Suprapubic skin (tissue), 4 donors: ENCODE results near the gene PPP4R1.

ENCODE experiments used
- POLR2A ChIP-seq, 2 donors: fragments of 450-650 bp; IDR thresholded peaks; one replicate each; pipeline ENCODE4 v1.6.1; 2017; ENCODE audit warnings: antibody characterized with exemption in 2 of 2, mild to moderate bottlenecking in 2 of 2, moderate library complexity in 2 of 2
- POLR2AphosphoS5 ChIP-seq, 3 donors: sonication (generic); formaldehyde crosslinking; IDR thresholded peaks; one replicate each; pipeline ENCODE4 v1.6.1; 2017; ENCODE audit warnings: antibody characterized with exemption in 3 of 3
- TF ChIP-seq, protein P1 (sequence below), 2 donors: fragments of 200-600 bp in 1 of 2; fragments of 450-650 bp in 1 of 2; sonication (generic) in 1 of 2; IDR thresholded peaks; one replicate each; pipeline ENCODE4 v1.5.1; 2016 to 2019; ENCODE audit warnings: antibody characterized with exemption in 2 of 2, mild to moderate bottlenecking in 1 of 2, moderate library complexity in 1 of 2

GRCh38 chr18:9546468-9546867 is 67.9 kb downstream of the PPP4R1 start:
- TF ChIP-seq, protein P1, sequence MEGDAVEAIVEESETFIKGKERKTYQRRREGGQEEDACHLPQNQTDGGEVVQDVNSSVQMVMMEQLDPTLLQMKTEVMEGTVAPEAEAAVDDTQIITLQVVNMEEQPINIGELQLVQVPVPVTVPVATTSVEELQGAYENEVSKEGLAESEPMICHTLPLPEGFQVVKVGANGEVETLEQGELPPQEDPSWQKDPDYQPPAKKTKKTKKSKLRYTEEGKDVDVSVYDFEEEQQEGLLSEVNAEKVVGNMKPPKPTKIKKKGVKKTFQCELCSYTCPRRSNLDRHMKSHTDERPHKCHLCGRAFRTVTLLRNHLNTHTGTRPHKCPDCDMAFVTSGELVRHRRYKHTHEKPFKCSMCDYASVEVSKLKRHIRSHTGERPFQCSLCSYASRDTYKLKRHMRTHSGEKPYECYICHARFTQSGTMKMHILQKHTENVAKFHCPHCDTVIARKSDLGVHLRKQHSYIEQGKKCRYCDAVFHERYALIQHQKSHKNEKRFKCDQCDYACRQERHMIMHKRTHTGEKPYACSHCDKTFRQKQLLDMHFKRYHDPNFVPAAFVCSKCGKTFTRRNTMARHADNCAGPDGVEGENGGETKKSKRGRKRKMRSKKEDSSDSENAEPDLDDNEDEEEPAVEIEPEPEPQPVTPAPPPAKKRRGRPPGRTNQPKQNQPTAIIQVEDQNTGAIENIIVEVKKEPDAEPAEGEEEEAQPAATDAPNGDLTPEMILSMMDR (IDR thresholded peaks at IDR 0.05): no peak
- TF ChIP-seq POLR2AphosphoS5 (IDR thresholded peaks at IDR 0.05) (no peak), POLR2A (IDR thresholded peaks at IDR 0.05) (no peak)
